Retinal pigment epithelial cell (primary cell): Measurements from ENCODE around the gene FAF1.
"Not testable (repeated sequence)": the region's sequence is repeated elsewhere in the genome, so short reads cannot be mapped to it uniquely, and the experiment has no call there.

ENCODE experiments used
- DNase-seq: peaks from one replicate; pipeline ENCODE4 v3.0.0-alpha.2; 2010; ENCODE audit warnings: low read depth
- H3K4me3 ChIP-seq: 2 replicates; pipeline ENCODE4 v1.5.1; 2011; ENCODE audit warnings: mild to moderate bottlenecking, low read length, control low read depth, moderate library complexity
- TF ChIP-seq, protein P1 (sequence below): conservative IDR thresholded peaks from 2 replicates; pipeline ENCODE4 v1.5.1; 2011; ENCODE audit warnings: low read depth, low read length, control low read depth, inconsistent platforms

FAF1 gene

GRCh38 chr1:50901872-50902271 is 58.2 kb downstream of the FAF1 start:
- TF ChIP-seq, protein P1, sequence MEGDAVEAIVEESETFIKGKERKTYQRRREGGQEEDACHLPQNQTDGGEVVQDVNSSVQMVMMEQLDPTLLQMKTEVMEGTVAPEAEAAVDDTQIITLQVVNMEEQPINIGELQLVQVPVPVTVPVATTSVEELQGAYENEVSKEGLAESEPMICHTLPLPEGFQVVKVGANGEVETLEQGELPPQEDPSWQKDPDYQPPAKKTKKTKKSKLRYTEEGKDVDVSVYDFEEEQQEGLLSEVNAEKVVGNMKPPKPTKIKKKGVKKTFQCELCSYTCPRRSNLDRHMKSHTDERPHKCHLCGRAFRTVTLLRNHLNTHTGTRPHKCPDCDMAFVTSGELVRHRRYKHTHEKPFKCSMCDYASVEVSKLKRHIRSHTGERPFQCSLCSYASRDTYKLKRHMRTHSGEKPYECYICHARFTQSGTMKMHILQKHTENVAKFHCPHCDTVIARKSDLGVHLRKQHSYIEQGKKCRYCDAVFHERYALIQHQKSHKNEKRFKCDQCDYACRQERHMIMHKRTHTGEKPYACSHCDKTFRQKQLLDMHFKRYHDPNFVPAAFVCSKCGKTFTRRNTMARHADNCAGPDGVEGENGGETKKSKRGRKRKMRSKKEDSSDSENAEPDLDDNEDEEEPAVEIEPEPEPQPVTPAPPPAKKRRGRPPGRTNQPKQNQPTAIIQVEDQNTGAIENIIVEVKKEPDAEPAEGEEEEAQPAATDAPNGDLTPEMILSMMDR, result no peak
- DNase-seq, result peak; percentile 14
- H3K4me3 ChIP-seq, result no peak overlapping the region

- no peak overlapping the region for H3K4me3 ChIP-seq
- DNase-seq, result no peak
- TF ChIP-seq, protein P1, result no peak
Measured at GRCh38 chr1:50898773-50899172, 61.3 kb downstream of the FAF1 start.

DNA sequence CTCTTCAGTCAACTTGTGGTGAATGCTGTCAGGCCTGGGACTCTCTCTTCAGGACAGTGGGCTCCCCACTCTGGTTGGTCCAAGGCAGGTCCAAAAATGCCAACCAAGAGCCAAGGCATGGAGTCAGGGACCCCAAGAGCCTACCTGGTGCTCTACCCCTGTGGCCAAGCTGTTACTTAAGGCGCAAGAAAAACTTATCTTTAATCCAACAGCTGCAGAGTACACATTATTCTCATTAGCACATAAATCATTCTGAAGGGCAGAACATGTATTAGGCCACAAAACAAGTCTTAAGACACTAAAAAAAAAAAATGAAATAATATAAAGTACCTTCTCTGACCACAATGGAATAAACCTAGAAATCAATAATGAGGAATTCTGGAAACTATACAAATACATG is 65.7 kb downstream of the FAF1 start:
- TF ChIP-seq, protein P1, result no peak
- no peak for DNase-seq

DNA sequence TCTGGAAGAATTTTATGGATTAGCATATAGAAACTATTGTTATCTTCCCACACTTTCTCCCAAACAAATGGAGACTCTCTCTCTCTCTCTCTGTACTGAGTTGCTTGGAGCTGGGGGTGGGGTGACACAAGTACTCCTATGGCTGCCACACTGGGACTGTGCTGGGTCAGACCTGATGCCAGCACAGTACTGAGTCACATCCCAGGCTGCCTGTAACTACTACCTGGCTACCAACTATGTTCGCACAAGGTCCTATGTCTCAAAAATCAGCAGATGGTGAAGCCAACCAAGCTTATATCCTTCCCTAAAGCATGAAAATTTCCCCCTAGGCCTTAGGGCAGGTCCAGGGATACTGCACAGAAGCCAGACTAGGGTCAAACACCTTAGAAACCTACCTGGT is 66.6 kb downstream of the FAF1 start:
- TF ChIP-seq, protein P1, result no peak
- DNase-seq, result no peak
- H3K4me3 ChIP-seq, result no peak overlapping the region

More for the DNA sequence above, 65.7 kb downstream of the FAF1 start:
- no peak overlapping the region for H3K4me3 ChIP-seq

- DNase-seq, result not testable (repeated sequence)
Measured at GRCh38 chr1:50887555-50887954, 72.5 kb downstream of the FAF1 start.

GRCh38 chr1:50880373-50880772 is 79.7 kb downstream of the FAF1 start:
- H3K4me3 ChIP-seq, result no peak overlapping the region
- TF ChIP-seq, protein P1, result no peak
- no peak for DNase-seq

More at GRCh38 chr1:50887555-50887954, 72.5 kb downstream of the FAF1 start:
- H3K4me3 ChIP-seq, result not testable (repeated sequence)

- DNase-seq, result no peak
- TF ChIP-seq, protein P1, result no peak
- no peak overlapping the region for H3K4me3 ChIP-seq
Measured at GRCh38 chr1:50879137-50879536, 80.9 kb downstream of the FAF1 start.

DNA sequence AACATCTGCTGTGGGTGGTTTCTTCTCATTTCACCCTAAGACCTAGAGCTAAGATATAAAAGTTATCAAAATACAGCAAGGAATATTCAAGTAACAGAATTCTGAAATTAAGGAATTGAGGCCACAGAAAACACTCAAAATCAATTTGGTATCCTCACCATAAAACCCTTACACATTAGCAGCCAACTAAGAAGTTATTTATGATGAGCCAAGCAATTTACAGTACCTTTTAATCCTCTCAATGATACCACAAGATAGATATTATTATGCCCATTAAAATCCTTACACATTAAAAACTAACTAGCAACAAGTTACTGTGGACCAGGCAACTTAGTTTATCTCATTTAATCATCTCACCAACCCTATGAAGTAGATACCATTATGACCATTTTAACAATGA is 81.6 kb downstream of the FAF1 start:
- TF ChIP-seq, protein P1, result no peak
- no peak for DNase-seq
- H3K4me3 ChIP-seq, result no peak overlapping the region
